MM.1S (cell line): ENCODE data around the gene ARHGEF38.

Experiments used
- DNase-seq: peaks from one replicate; pipeline ENCODE4 v3.0.0-alpha.2; 2015
- H2AFZ ChIP-seq: fragments of 300-600 bp; sonication (generic); 2 replicates; pipeline ENCODE4 v1.6.0; 2016; ENCODE audit warnings: antibody characterized with exemption, low read length
- H3F3A ChIP-seq: fragments of 300-600 bp; sonication (generic); 2 replicates; pipeline ENCODE4 v1.6.1; 2016; ENCODE audit warnings: mild to moderate bottlenecking, antibody characterized with exemption, low read length, moderate library complexity, mixed read lengths; ENCODE audit not compliant: insufficient read depth
- H3K27ac ChIP-seq: fragments of 300-600 bp; sonication (generic); 2 replicates; pipeline ENCODE4 v1.5.1; 2016; ENCODE audit warnings: mild to moderate bottlenecking, low read length
- H3K27me3 ChIP-seq: fragments of 300-600 bp; sonication (generic); replicated peaks from 2 replicates; pipeline ENCODE4 v1.6.0; 2016; ENCODE audit warnings: low read length; ENCODE audit not compliant: insufficient read depth
- H3K36me3 ChIP-seq: fragments of 300-600 bp; sonication (generic); replicated peaks from 2 replicates; pipeline ENCODE4 v1.6.1; 2016; ENCODE audit warnings: mild to moderate bottlenecking, low read length, mixed read lengths; ENCODE audit not compliant: insufficient read depth
- H3K4me1 ChIP-seq: fragments of 300-600 bp; sonication (generic); 2 replicates; pipeline ENCODE4 v1.6.1; 2016; ENCODE audit warnings: low read length, mixed read lengths
- H3K4me2 ChIP-seq: fragments of 300-600 bp; sonication (generic); 2 replicates; pipeline ENCODE4 v1.6.0; 2016; ENCODE audit warnings: low read depth, low read length
- H3K4me3 ChIP-seq: fragments of 300-600 bp; sonication (generic); 2 replicates; pipeline ENCODE4 v1.5.1; 2016; ENCODE audit warnings: low read length, mixed read lengths
- H3K79me2 ChIP-seq: fragments of 300-600 bp; sonication (generic); 2 replicates; pipeline ENCODE4 v1.6.1; 2016; ENCODE audit warnings: mixed run types, low read length, mixed read lengths
- H3K9ac ChIP-seq: fragments of 300-600 bp; sonication (generic); 2 replicates; pipeline ENCODE4 v1.6.1; 2016; ENCODE audit warnings: low read length, mixed read lengths
- H3K9me2 ChIP-seq: fragments of 300-600 bp; sonication (generic); replicated peaks from 2 replicates; pipeline ENCODE4 v1.6.1; 2016; ENCODE audit warnings: mild to moderate bottlenecking, low read length, mixed read lengths; ENCODE audit not compliant: insufficient read depth
- H3K9me3 ChIP-seq: fragments of 300-600 bp; sonication (generic); replicated peaks from 2 replicates; pipeline ENCODE4 v1.6.1; 2016; ENCODE audit warnings: mild to moderate bottlenecking, low read length, mixed read lengths; ENCODE audit not compliant: insufficient read depth
- H4K20me1 ChIP-seq: fragments of 300-600 bp; sonication (generic); 2 replicates; pipeline ENCODE4 v1.6.1; 2016; ENCODE audit warnings: mild to moderate bottlenecking, low read length, moderate library complexity, mixed read lengths; ENCODE audit not compliant: insufficient read depth
- CTCF ChIP-seq: fragments of 300-600 bp; sonication (generic); IDR thresholded peaks from 2 replicates; pipeline ENCODE4 v1.5.1; 2016; ENCODE audit warnings: antibody characterized with exemption, low read length, mixed read lengths
- EZH2 ChIP-seq: fragments of 300-600 bp; sonication (generic); optimal IDR thresholded peaks from 2 replicates; pipeline ENCODE3; 2017; ENCODE audit warnings: low read depth, mild to moderate bottlenecking, antibody characterized with exemption, low read length, mixed read lengths
- EZH2phosphoT487 ChIP-seq: fragments of 300-600 bp; sonication (generic); IDR thresholded peaks from 2 replicates; pipeline ENCODE4 v1.6.1; 2018; ENCODE audit warnings: antibody characterized with exemption, low read length

ARHGEF38 gene

GRCh38 chr4:105586638-105587328 is 34.4 kb downstream of the ARHGEF38 start:
- Histone ChIP-seq H3K4me2 (peak overlapping the region; percentile 58), H3K9ac (no peak overlapping the region), H3K36me3 (no peaks in the 10 kb centered on the region), H4K20me1 (no peaks in the 10 kb centered on the region), H2AFZ (peak overlapping the region; percentile 59; the same call in 1 of the 2 replicates), H3K4me3 (no peak overlapping the region), H3K27ac (no peak overlapping the region), H3K9me2 (no peaks in the 10 kb centered on the region), H3K79me2 (no peaks in the 10 kb centered on the region), H3K4me1 (peaks cover 34% of the 10 kb centered on the region), H3F3A (no peaks in the 10 kb centered on the region), H3K9me3 (no peaks in the 10 kb centered on the region), H3K27me3 (no peaks in the 10 kb centered on the region)
- no peak for TF ChIP-seq CTCF
- DNase-seq: peak; percentile 8

- Histone ChIP-seq H2AFZ (peak overlapping the region; percentile 17; the same call in 1 of the 2 replicates), H4K20me1 (no peaks in the 10 kb centered on the region), H3K79me2 (no peaks in the 10 kb centered on the region), H3K9me3 (no peaks in the 10 kb centered on the region), H3K36me3 (no peaks in the 10 kb centered on the region), H3K9me2 (no peaks in the 10 kb centered on the region), H3K27me3 (no peaks in the 10 kb centered on the region), H3K4me1 (peaks cover 34% of the 10 kb centered on the region), H3K4me2 (peak overlapping the region; percentile 66), H3K27ac (no peak overlapping the region; the same call in 1 of the 2 replicates), H3K9ac (no peak overlapping the region; the same call in 1 of the 2 replicates), H3F3A (no peaks in the 10 kb centered on the region), H3K4me3 (peak overlapping the region; percentile 6; the same call in 1 of the 2 replicates)
- TF ChIP-seq EZH2: no peak
- no peak for DNase-seq
Measured at GRCh38 chr4:105587841-105588240, 35.4 kb downstream of the ARHGEF38 start.

GRCh38 chr4:105588252-105588651 is 35.8 kb downstream of the ARHGEF38 start:
- Histone ChIP-seq H3F3A (no peaks in the 10 kb centered on the region), H4K20me1 (no peaks in the 10 kb centered on the region), H3K9me3 (no peaks in the 10 kb centered on the region), H3K4me3 (peak overlapping the region; percentile 6; the same call in 1 of the 2 replicates), H3K9ac (no peak overlapping the region; the same call in 1 of the 2 replicates), H2AFZ (peak overlapping the region; percentile 17; the same call in 1 of the 2 replicates), H3K27ac (no peak overlapping the region; the same call in 1 of the 2 replicates), H3K9me2 (no peaks in the 10 kb centered on the region), H3K79me2 (no peaks in the 10 kb centered on the region), H3K4me1 (peaks cover 33% of the 10 kb centered on the region), H3K4me2 (peak overlapping the region; percentile 66; the same call in 1 of the 2 replicates), H3K27me3 (no peaks in the 10 kb centered on the region), H3K36me3 (no peaks in the 10 kb centered on the region)
- TF ChIP-seq EZH2phosphoT487 (no peak), EZH2 (no peak), CTCF (no peak)
- DNase-seq: no peak

GRCh38 chr4:105591573-105591972 is 39.2 kb downstream of the ARHGEF38 start:
- Histone ChIP-seq H3K9me3 (no peaks in the 10 kb centered on the region), H3K27ac (no peak overlapping the region), H3K36me3 (no peaks in the 10 kb centered on the region), H2AFZ (no peak overlapping the region), H3K27me3 (no peaks in the 10 kb centered on the region), H3F3A (no peaks in the 10 kb centered on the region), H3K79me2 (no peaks in the 10 kb centered on the region), H3K4me2 (no peak overlapping the region), H3K9ac (no peak overlapping the region), H3K4me3 (no peak overlapping the region), H3K4me1 (peaks cover 33% of the 10 kb centered on the region), H4K20me1 (no peaks in the 10 kb centered on the region), H3K9me2 (no peaks in the 10 kb centered on the region)
- no peak for DNase-seq
- no peak for TF ChIP-seq EZH2
- TF ChIP-seq CTCF: no peak
- TF ChIP-seq EZH2phosphoT487: no peak
